Measurements from ENCODE around the gene CABP4.

- TF ChIP-seq, protein P1, sequence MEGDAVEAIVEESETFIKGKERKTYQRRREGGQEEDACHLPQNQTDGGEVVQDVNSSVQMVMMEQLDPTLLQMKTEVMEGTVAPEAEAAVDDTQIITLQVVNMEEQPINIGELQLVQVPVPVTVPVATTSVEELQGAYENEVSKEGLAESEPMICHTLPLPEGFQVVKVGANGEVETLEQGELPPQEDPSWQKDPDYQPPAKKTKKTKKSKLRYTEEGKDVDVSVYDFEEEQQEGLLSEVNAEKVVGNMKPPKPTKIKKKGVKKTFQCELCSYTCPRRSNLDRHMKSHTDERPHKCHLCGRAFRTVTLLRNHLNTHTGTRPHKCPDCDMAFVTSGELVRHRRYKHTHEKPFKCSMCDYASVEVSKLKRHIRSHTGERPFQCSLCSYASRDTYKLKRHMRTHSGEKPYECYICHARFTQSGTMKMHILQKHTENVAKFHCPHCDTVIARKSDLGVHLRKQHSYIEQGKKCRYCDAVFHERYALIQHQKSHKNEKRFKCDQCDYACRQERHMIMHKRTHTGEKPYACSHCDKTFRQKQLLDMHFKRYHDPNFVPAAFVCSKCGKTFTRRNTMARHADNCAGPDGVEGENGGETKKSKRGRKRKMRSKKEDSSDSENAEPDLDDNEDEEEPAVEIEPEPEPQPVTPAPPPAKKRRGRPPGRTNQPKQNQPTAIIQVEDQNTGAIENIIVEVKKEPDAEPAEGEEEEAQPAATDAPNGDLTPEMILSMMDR (conservative IDR thresholded peaks at IDR 0.05) = no peak
- no peak for TF ChIP-seq EZH2 (IDR thresholded peaks at IDR 0.05; ENCODE audit: low read depth)
Observed at GRCh38 chr11:67429038-67429668, 26.0 kb upstream of the CABP4 start.
